Measurements from ENCODE around the gene SLC8B1. TPM values are rescaled to one million over a fixed set of nuclear protein-coding genes. Genes with fewer than 3 reads are reported as not detected.
A peak's percentile ranks its signal among the peaks of the same experiment; 100 is the strongest.

SLC8B1 gene
- total RNA-seq, 1 experiment from 2014 or later: 23.8 TPM

GRCh38 chr12:113315358-113315757 lies 19.6 kb downstream of the SLC8B1 start:
- Mint-ChIP-seq H3K4me1 (ENCODE audit: low read depth, unreplicated experiment) (no peaks in the 10 kb centered on the region), H3K4me3 (ENCODE audit: low read depth, unreplicated experiment) (no peak overlapping the region), H3K9me3 (ENCODE audit: low read depth, unreplicated experiment) (no peaks in the 10 kb centered on the region), H3K27me3 (ENCODE audit: unreplicated experiment) (no peaks in the 10 kb centered on the region), H3K36me3 (ENCODE audit: insufficient read depth, unreplicated experiment) (peaks cover 4% of the 10 kb centered on the region), H3K27ac (ENCODE audit: unreplicated experiment) (no peak overlapping the region)
- CTCF ChIA-PET: no interaction called here
- intact Hi-C loops (cut with micrococcal nuclease; ENCODE audit: unreplicated experiment): no loop called here
- TF ChIP-seq CTCF (IDR thresholded peaks at IDR 0.05; ENCODE audit: unreplicated experiment): no peak
- no TSS peak for BruUV-seq (replicated peaks)
- no peak for DNase-seq

GRCh38 chr12:113314121-113314529 lies 20.8 kb downstream of the SLC8B1 start:
- no peak for TF ChIP-seq CTCF (IDR thresholded peaks at IDR 0.05; ENCODE audit: unreplicated experiment)
- no peaks in the 10 kb centered on the region for H3K9me3 Mint-ChIP-seq (ENCODE audit: low read depth, unreplicated experiment)
- DNase-seq: no peak
- H3K4me3 Mint-ChIP-seq (ENCODE audit: low read depth, unreplicated experiment): no peak overlapping the region
- H3K4me1 Mint-ChIP-seq (ENCODE audit: low read depth, unreplicated experiment): no peaks in the 10 kb centered on the region
- no peak overlapping the region for H3K27ac Mint-ChIP-seq (ENCODE audit: unreplicated experiment)
- peaks cover 4% of the 10 kb centered on the region for H3K36me3 Mint-ChIP-seq (ENCODE audit: insufficient read depth, unreplicated experiment)
- CTCF ChIA-PET: no interaction called here
- no TSS peak for BruUV-seq (replicated peaks)
- intact Hi-C loops (cut with micrococcal nuclease; ENCODE audit: unreplicated experiment): no loop called here
- H3K27me3 Mint-ChIP-seq (ENCODE audit: unreplicated experiment): no peaks in the 10 kb centered on the region

- Mint-ChIP-seq H3K4me1 (ENCODE audit: low read depth, unreplicated experiment) (no peaks in the 10 kb centered on the region), H3K27ac (ENCODE audit: unreplicated experiment) (no peak overlapping the region), H3K4me3 (ENCODE audit: low read depth, unreplicated experiment) (no peak overlapping the region), H3K36me3 (ENCODE audit: insufficient read depth, unreplicated experiment) (peaks cover 8% of the 10 kb centered on the region), H3K9me3 (ENCODE audit: low read depth, unreplicated experiment) (no peaks in the 10 kb centered on the region), H3K27me3 (ENCODE audit: unreplicated experiment) (no peaks in the 10 kb centered on the region)
- CTCF ChIA-PET: no interaction called here
- DNase-seq: peak; percentile 25
- peak; percentile 20 for TF ChIP-seq CTCF (IDR thresholded peaks at IDR 0.05; ENCODE audit: unreplicated experiment)
- no TSS peak for BruUV-seq (replicated peaks)
- intact Hi-C loops (cut with micrococcal nuclease; ENCODE audit: unreplicated experiment): no loop called here
These were observed 24.4 kb downstream of the SLC8B1 start for GRCh38 chr12:113310489-113310888.

- no peak for DNase-seq
- Mint-ChIP-seq H3K4me1 (ENCODE audit: low read depth, unreplicated experiment) (no peaks in the 10 kb centered on the region), H3K9me3 (ENCODE audit: low read depth, unreplicated experiment) (no peaks in the 10 kb centered on the region), H3K27ac (ENCODE audit: unreplicated experiment) (no peak overlapping the region), H3K36me3 (ENCODE audit: insufficient read depth, unreplicated experiment) (peaks cover 12% of the 10 kb centered on the region), H3K27me3 (ENCODE audit: unreplicated experiment) (no peaks in the 10 kb centered on the region), H3K4me3 (ENCODE audit: low read depth, unreplicated experiment) (no peak overlapping the region)
- CTCF ChIA-PET: interaction anchor here (0.5 to 0.7 kb wide), 2 partner anchors 151 to 156 kb away, joined by 4 read pairs; no protein-coding TSS in a partner anchor
- BruUV-seq (replicated peaks): no TSS peak
- intact Hi-C loops (cut with micrococcal nuclease; ENCODE audit: unreplicated experiment): loop anchor here (5.0 kb wide), 1 partner anchor 109 kb away; no protein-coding TSS in a partner anchor
- TF ChIP-seq CTCF (IDR thresholded peaks at IDR 0.05; ENCODE audit: unreplicated experiment): no peak
These were observed 28.5 kb downstream of the SLC8B1 start for GRCh38 chr12:113306382-113306781.
